ENCODE measurements around the gene RBM47.
A peak's percentile ranks its signal among the peaks of the same experiment; 100 is the strongest.

Gene RBM47

DNA sequence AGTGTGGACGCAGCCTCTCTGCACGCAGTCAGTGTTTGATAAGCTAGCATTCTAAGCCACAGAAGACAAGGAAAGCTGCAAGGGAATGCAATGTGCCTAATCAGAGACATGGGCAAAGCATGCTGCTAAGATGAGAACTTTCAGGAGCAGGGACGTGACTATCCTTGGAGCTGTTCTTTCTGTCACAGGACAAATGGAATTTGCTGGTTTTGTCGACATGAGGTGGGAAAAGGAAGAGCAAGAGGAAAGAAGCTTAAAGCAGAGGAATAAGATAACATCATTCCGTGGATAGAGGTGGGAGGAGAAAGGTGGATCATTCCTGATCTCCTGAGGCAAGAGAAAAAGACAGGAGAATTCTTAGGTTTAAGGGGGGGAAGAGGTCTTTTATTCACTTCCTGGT lies 33.7 kb downstream of the RBM47 start:
- H3K79me2 ChIP-seq (ENCODE audit: insufficient read depth, low read length), result no peaks in the 10 kb centered on the region
- no peaks in the 10 kb centered on the region for H3K36me3 ChIP-seq (ENCODE audit: insufficient read depth, low read length)
- H3K27me3 ChIP-seq (ENCODE audit: insufficient read depth, low read length, poor library complexity, severe bottlenecking), result no peaks in the 10 kb centered on the region
- H2AFZ ChIP-seq (ENCODE audit: low read length), result 0 out of 2 replicates have a peak overlapping the region, but pooled peaks have one; percentile 32
- no peak overlapping the region for H3K4me2 ChIP-seq (ENCODE audit: low read depth, low read length, poor library complexity, severe bottlenecking)
- no peaks in the 10 kb centered on the region for H3K9me2 ChIP-seq (replicated peaks; ENCODE audit: low read depth, low read length)
- no peaks in the 10 kb centered on the region for H3F3A ChIP-seq (ENCODE audit: low read depth)
- no peak overlapping the region for H3K9ac ChIP-seq (ENCODE audit: low read depth, low read length, poor library complexity, severe bottlenecking)
- no peak overlapping the region for H3K4me3 ChIP-seq (ENCODE audit: low read length, poor library complexity, severe bottlenecking)
- TF ChIP-seq, protein P1, sequence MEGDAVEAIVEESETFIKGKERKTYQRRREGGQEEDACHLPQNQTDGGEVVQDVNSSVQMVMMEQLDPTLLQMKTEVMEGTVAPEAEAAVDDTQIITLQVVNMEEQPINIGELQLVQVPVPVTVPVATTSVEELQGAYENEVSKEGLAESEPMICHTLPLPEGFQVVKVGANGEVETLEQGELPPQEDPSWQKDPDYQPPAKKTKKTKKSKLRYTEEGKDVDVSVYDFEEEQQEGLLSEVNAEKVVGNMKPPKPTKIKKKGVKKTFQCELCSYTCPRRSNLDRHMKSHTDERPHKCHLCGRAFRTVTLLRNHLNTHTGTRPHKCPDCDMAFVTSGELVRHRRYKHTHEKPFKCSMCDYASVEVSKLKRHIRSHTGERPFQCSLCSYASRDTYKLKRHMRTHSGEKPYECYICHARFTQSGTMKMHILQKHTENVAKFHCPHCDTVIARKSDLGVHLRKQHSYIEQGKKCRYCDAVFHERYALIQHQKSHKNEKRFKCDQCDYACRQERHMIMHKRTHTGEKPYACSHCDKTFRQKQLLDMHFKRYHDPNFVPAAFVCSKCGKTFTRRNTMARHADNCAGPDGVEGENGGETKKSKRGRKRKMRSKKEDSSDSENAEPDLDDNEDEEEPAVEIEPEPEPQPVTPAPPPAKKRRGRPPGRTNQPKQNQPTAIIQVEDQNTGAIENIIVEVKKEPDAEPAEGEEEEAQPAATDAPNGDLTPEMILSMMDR (conservative IDR thresholded peaks at IDR 0.05; ENCODE audit: low read length), result no peak
- no peak for TF ChIP-seq EZH2phosphoT487 (IDR thresholded peaks at IDR 0.05; ENCODE audit: borderline replicate concordance)
- H3K9me3 ChIP-seq (ENCODE audit: insufficient read depth, low read depth, low read length), result no peaks in the 10 kb centered on the region
- no peaks in the 10 kb centered on the region for H4K20me1 ChIP-seq (ENCODE audit: insufficient read depth, low read length, poor library complexity, severe bottlenecking)
- no peaks in the 10 kb centered on the region for H3K4me1 ChIP-seq (ENCODE audit: insufficient read depth, low read length, poor library complexity, severe bottlenecking)

DNA sequence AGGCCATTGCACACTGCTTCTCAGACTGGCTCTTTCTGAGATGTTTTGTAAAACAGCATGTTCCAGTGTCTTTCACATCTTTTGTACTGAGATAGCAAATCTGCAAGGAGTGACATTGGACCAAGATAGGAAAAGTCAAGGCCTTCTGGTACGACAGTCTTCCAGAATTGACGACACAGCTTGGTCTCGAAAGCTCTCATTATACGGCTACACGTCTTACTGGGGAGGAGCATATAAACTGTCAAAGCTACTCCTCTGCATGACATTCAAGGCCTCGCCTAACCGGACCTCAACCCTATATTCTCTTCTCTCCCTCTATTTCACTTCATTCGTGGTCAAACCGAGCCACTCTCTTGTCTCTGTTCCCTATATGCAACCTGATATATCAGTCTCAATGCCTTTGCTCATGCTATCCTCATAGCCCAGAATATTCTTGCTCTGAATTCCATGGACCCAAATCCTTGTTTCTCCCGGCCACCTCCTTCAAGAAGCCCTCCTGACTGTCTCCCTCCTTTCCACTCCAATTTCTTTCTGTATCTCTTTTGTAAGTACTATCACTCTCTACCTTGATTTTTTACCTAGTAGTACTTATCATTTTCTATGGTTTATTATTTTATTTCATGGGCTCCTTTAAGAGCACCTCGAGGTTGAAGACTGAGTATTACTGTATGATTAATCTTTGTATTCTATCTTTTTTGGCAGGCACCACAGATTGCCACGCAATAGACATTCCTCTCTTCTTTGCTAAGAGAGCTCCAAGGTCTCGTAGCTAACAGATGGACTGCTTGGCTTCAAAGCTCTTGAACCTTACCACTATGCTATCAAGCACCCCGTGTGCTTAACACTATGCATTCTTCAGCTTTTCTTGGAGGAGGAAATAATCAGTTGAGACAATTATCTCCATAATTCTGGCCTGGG lies 35.1 kb downstream of the RBM47 start:
- Histone ChIP-seq H3K4me2 (ENCODE audit: low read depth, low read length, poor library complexity, severe bottlenecking) (no peak overlapping the region), H3K79me2 (ENCODE audit: insufficient read depth, low read length) (no peaks in the 10 kb centered on the region), H3K36me3 (ENCODE audit: insufficient read depth, low read length) (no peaks in the 10 kb centered on the region), H3K9me2 (replicated peaks; ENCODE audit: low read depth, low read length) (no peaks in the 10 kb centered on the region), H4K20me1 (ENCODE audit: insufficient read depth, low read length, poor library complexity, severe bottlenecking) (no peaks in the 10 kb centered on the region), H3K4me3 (ENCODE audit: low read length, poor library complexity, severe bottlenecking) (no peak overlapping the region), H2AFZ (ENCODE audit: low read length) (no peak overlapping the region), H3K9me3 (ENCODE audit: insufficient read depth, low read depth, low read length) (no peaks in the 10 kb centered on the region), H3K4me1 (ENCODE audit: insufficient read depth, low read length, poor library complexity, severe bottlenecking) (no peaks in the 10 kb centered on the region), H3F3A (ENCODE audit: low read depth) (no peaks in the 10 kb centered on the region), H3K27me3 (ENCODE audit: insufficient read depth, low read length, poor library complexity, severe bottlenecking) (no peaks in the 10 kb centered on the region), H3K9ac (ENCODE audit: low read depth, low read length, poor library complexity, severe bottlenecking) (no peak overlapping the region)
- TF ChIP-seq, protein P1 (conservative IDR thresholded peaks at IDR 0.05; ENCODE audit: low read length), result no peak
- TF ChIP-seq EZH2phosphoT487 (IDR thresholded peaks at IDR 0.05; ENCODE audit: borderline replicate concordance), result no peak

DNA sequence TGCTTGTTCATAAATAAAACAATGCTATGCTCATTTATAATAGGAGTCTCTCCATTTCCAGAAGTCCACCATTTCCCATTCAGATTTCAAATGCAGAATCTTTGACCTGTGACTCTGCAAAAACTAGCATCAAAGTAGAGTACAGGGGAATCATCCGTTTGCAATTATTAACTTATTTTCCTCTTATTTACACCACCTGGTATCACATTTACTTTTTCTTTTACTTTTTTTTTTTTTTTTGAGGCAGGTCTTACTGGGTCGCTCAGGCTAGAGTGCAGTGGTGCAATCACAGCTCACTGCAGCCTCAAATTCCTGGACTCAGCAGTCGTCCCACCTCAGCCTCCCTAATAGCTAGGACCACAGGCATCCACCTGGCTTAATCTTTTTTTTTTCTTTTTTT lies 37.6 kb downstream of the RBM47 start:
- Histone ChIP-seq H2AFZ (ENCODE audit: low read length) (no peak overlapping the region), H3K9me3 (ENCODE audit: insufficient read depth, low read depth, low read length) (no peaks in the 10 kb centered on the region), H3K9me2 (replicated peaks; ENCODE audit: low read depth, low read length) (no peaks in the 10 kb centered on the region), H3K9ac (ENCODE audit: low read depth, low read length, poor library complexity, severe bottlenecking) (no peak overlapping the region), H3K79me2 (ENCODE audit: insufficient read depth, low read length) (no peaks in the 10 kb centered on the region), H3F3A (ENCODE audit: low read depth) (no peaks in the 10 kb centered on the region), H3K27me3 (ENCODE audit: insufficient read depth, low read length, poor library complexity, severe bottlenecking) (no peaks in the 10 kb centered on the region), H4K20me1 (ENCODE audit: insufficient read depth, low read length, poor library complexity, severe bottlenecking) (no peaks in the 10 kb centered on the region), H3K4me1 (ENCODE audit: insufficient read depth, low read length, poor library complexity, severe bottlenecking) (no peaks in the 10 kb centered on the region), H3K36me3 (ENCODE audit: insufficient read depth, low read length) (no peaks in the 10 kb centered on the region), H3K4me2 (ENCODE audit: low read depth, low read length, poor library complexity, severe bottlenecking) (no peak overlapping the region), H3K4me3 (ENCODE audit: low read length, poor library complexity, severe bottlenecking) (no peak overlapping the region)
- TF ChIP-seq, protein P1 (conservative IDR thresholded peaks at IDR 0.05; ENCODE audit: low read length), result no peak
- no peak for TF ChIP-seq EZH2phosphoT487 (IDR thresholded peaks at IDR 0.05; ENCODE audit: borderline replicate concordance)

All from Loucy (cell line).